Stomach (tissue), 9 donors: ENCODE data around the gene COL7A1. TPM values are rescaled to one million over a fixed set of nuclear protein-coding genes. Genes with fewer than 3 reads are reported as not detected.

Experiments
- DNase-seq, 2 donors: peaks; one replicate each; pipeline versions ENCODE4 v3.0.0 to v3.0.0-alpha.2; 2013 to 2019
- H3K27ac ChIP-seq, 5 donors: fragments of 200-600 bp in 4 of 5; sonication (generic) in 4 of 5; one replicate each; pipeline ENCODE4 v1.5.1; 2013 to 2019; ENCODE audit warnings: mild to moderate bottlenecking in 1 of 5, moderate library complexity in 1 of 5
- H3K27me3 ChIP-seq, 3 donors: fragments of 200-600 bp; sonication (generic); one replicate each; pipeline ENCODE4 v1.5.1; 2017 to 2019; ENCODE audit warnings: mixed run types in 1 of 3
- H3K36me3 ChIP-seq, 4 donors: fragments of 200-600 bp; sonication (generic); 1 replicate in 3 of 4; 2 replicates in 1 of 4; pipeline ENCODE4 v1.5.1; 2016 to 2019
- H3K4me1 ChIP-seq, 4 donors: fragments of 200-600 bp; sonication (generic); one replicate each; pipeline ENCODE4 v1.5.1; 2016 to 2019
- H3K4me3 ChIP-seq, 4 donors: fragments of 200-600 bp; sonication (generic) in 3 of 4; one replicate each; pipeline ENCODE4 v1.5.1; 2016 to 2019; ENCODE audit warnings: mild to moderate bottlenecking in 1 of 4
- H3K9me3 ChIP-seq, 4 donors: fragments of 200-600 bp; sonication (generic); one replicate each; pipeline ENCODE4 v1.5.1; 2016 to 2019
- CTCF ChIP-seq, 7 experiments: fragments of 450-650 bp in 4 of 7; fragments of 200-600 bp in 3 of 7; sonication (generic) in 3 of 7; IDR thresholded peaks; one replicate each; pipeline ENCODE4 v1.5.1; 2016 to 2019; ENCODE audit warnings: antibody characterized with exemption in 7 of 7, control low read depth in 2 of 7, mild to moderate bottlenecking in 1 of 7
- EP300 ChIP-seq: sonication (generic); formaldehyde crosslinking; IDR thresholded peaks from one replicate; pipeline ENCODE4 v1.6.1; 2017; ENCODE audit warnings: antibody characterized with exemption
- POLR2A ChIP-seq, 4 donors: fragments of 450-650 bp; IDR thresholded peaks; one replicate each; pipeline ENCODE4 v1.6.1; 2016; ENCODE audit warnings: antibody characterized with exemption in 4 of 4, control low read depth in 2 of 4, mild to moderate bottlenecking in 1 of 4, moderate library complexity in 1 of 4
- POLR2AphosphoS5 ChIP-seq, 3 donors: sonication (generic); formaldehyde crosslinking; IDR thresholded peaks; one replicate each; pipeline ENCODE4 v1.6.1; 2016; ENCODE audit warnings: antibody characterized with exemption in 3 of 3
- WGBS, 5 donors: extraction: QIAGEN DNeasy Blood & Tissue Kit in 3 of 5; methylation state at CpG; one replicate each; pipeline versions ENCODE4 v1.1.5 to v1.1.7; 2013 to 2018; 5-methylcytosine and 5-hydroxymethylcytosine counted together
- intact Hi-C: fragments of 100-400 bp; cut with DNase I; formaldehyde crosslinking; loops from one replicate; pipeline ENCODE4 v1.15.1; 2023; ENCODE audit warnings: low total_unique reads
- polyA plus RNA-seq, 3 donors: library from polyadenylated mRNA; stranded (reverse); fragments of 200-250 nt; gene quantifications; one replicate each; pipeline ENCODE4 v1.2.3, GENCODE V29; 2013
- total RNA-seq, 5 donors: library from RNA; depleted of rRNA; stranded (reverse); fragments of >200 nt; gene quantifications; one replicate each; pipeline versions ENCODE4 v1.1.0 to v1.2.3, GENCODE V29; 2014 to 2016
- donor health status: healthy with polysubstance abuse.
- donor health status: Bipolar disorder and iron deficiency.
- donor health status: healthy.

The COL7A1 gene
- total and polyA plus RNA-seq, 8 donors = 1.8 to 123 (median 7.7) TPM

DNA sequence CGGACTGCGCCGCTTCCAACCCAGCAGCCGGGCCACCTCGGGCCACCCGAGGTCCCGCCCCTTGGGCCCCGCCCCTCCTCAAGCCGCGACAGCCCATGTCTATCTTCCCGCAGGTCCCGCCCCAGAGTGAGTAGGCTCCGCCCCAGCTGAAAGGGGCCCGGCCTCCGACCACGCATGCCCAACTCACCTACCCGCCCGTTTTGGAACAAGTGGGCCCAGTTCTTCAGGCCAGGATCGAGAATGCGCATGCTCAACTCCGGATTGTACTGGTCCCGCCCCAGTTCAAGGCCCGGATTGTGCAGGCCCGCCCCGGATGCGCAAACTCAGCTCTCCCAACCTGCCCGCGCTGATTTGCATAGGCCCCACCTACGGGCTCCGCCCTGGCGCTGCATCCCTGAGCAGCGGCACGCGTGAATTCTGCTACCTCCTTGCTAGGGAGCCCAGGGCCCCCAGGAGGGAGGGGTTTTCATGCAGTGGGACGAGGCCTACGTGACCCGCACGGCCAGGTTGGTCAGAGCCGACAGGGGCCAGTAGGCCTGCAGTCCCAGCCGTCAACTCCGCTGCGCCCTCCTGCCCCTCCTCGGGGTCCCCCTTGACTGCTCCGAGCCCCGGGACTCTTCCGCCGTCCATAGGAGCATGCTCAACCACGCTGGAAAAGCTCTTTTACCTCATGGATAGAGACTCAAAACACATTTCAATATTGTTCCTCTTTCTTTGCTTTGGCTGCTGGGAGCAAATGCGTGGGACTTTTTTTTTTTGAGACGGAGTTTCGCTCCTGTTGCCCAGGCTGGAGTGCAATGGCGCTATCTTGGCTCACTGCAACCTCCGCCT, 38.1 kb downstream of the COL7A1 start, which contains the start of gene PFKFB4:
TSS of gene PFKFB4 (minus strand) at position 8 of the 831 bp plus-strand sequence. CDS start 26 bp downstream, outside the sequence.
- H3K36me3 ChIP-seq = no peaks in the 10 kb centered on the region
- H3K4me1 ChIP-seq = peaks cover 40 to 71% (median 58%) of the 10 kb centered on the region in 4 donors
- H3K9me3 ChIP-seq = no peaks in the 10 kb centered on the region
- peak in 1 of 7 experiments; percentile 22 for TF ChIP-seq CTCF (IDR thresholded peaks at IDR 0.05)
- TF ChIP-seq POLR2A (IDR thresholded peaks at IDR 0.05) = no peak
- peak in 2 of 3 donors; percentile 57 to 86 for TF ChIP-seq POLR2AphosphoS5 (IDR thresholded peaks at IDR 0.05)
- TF ChIP-seq EP300 = no peak
- intact Hi-C loops = no loop called here
- DNase-seq = peak; percentile 100
- H3K27me3 ChIP-seq = no peaks in the 10 kb centered on the region
- WGBS, 5 donors = 0 to 1% (median 0%) methylated on average over 33 to 53 of the region's 53 CpGs
- H3K4me3 ChIP-seq = peak within 1 kb of the TSS; percentile 50 to 71 (median 65)
- H3K27ac ChIP-seq = peak within 1 kb of the TSS; percentile 47 to 84 (median 75)

- TF ChIP-seq EP300 (no peak), POLR2AphosphoS5 (IDR thresholded peaks at IDR 0.05) (no peak), POLR2A (IDR thresholded peaks at IDR 0.05) (no peak), CTCF (IDR thresholded peaks at IDR 0.05) (no peak)
- H3K4me1 ChIP-seq = peaks cover 36 to 69% (median 55%) of the 10 kb centered on the region in 4 donors
- 12 to 19% (median 15%) methylated on average over 14 to 29 of the region's 29 CpGs for WGBS, 5 donors
Observed at GRCh38 chr3:48555949-48556795, 39.0 kb downstream of the COL7A1 start.

DNA sequence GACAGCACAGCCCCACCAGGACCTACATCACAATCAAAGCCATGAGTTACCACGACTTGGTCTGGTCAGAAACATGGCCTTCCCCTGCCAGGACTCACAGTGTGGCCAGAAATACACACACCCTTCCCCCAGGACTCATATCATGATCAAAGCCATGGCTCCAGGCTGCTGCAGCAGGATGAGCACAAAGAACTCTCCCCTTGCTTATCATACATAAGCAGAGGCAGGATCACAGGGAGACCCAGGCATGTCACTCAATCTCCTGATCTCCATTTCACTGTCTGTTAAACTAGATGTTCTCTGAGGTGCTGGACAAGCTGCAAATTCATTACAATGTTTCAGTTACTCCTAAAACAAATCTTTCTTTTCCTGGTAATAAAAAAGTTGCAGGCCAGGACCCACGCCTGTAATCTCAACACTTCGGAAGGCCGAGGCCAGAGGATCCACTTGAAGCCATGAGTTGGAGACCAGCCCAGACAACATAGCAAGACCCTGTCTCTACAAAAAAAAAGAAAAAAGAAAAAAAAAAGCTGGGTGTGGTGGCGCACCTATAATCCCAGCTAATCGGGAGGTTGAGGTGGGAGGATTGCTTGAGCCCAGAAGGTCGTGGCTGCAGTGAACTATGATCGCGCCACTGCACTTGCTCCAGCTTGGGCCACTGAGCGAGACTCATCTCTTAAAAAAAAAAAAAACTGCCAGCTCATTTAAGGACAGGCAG, 39.7 kb downstream of the COL7A1 start:
- H3K27me3 ChIP-seq = no peaks in the 10 kb centered on the region
- no peak for DNase-seq
- 85 to 95% (median 92%) methylated on average over 10 of the region's 10 CpGs for WGBS, 5 donors
- H3K9me3 ChIP-seq = no peaks in the 10 kb centered on the region
- TF ChIP-seq EP300 (no peak), POLR2A (IDR thresholded peaks at IDR 0.05) (no peak), CTCF (IDR thresholded peaks at IDR 0.05) (no peak), POLR2AphosphoS5 (IDR thresholded peaks at IDR 0.05) (no peak)
- peak overlapping the region in 1 of 4 donors; percentile 71 for H3K4me3 ChIP-seq
- H3K36me3 ChIP-seq = no peaks in the 10 kb centered on the region
- no peak overlapping the region for H3K27ac ChIP-seq
- H3K4me1 ChIP-seq = peaks cover 29 to 61% (median 48%) of the 10 kb centered on the region in 4 donors
- intact Hi-C loops = no loop called here

More at GRCh38 chr3:48555949-48556795, 39.0 kb downstream of the COL7A1 start:
- DNase-seq = no peak
- Histone ChIP-seq H3K27me3 (no peaks in the 10 kb centered on the region), H3K9me3 (no peaks in the 10 kb centered on the region), H3K36me3 (no peaks in the 10 kb centered on the region), H3K27ac (peak overlapping the region; percentile 47 to 84 (median 75)), H3K4me3 (peak overlapping the region; percentile 50 to 71 (median 65))
- intact Hi-C loops = no loop called here
